ENCODE results near the gene DMRTB1. TPM values are rescaled to one million over a fixed set of nuclear protein-coding genes. Genes with fewer than 3 reads are reported as not detected.

DMRTB1 gene
- total and polyA plus RNA-seq, 2 donors (not counting 1 experiment from before 2014, with no cell fraction given), result not detected

GRCh38 chr1:53486395-53487026 is 27.3 kb downstream of the DMRTB1 start:
- H3K27me3 ChIP-seq (replicated peaks in 1 of 4; ENCODE audit: control extremely low read depth in 1 of 4, control insufficient read depth in 3 of 4, insufficient read depth in 4 of 4, low read length in 3 of 4), result peaks cover 0 to 4% (median 0%) of the 10 kb centered on the region in 4 experiments
- no peak overlapping the region for H3K27ac Mint-ChIP-seq
- ChIA-PET POLR2A (no interaction called here), CTCF (interaction anchor here (1.3 kb wide), 1 partner anchor 472 kb away, joined by 3 read pairs; no protein-coding TSS in a partner anchor)
- WGBS (ENCODE audit: insufficient coverage), result 93% methylated on average over 6 of the region's 9 CpGs
- no peaks in the 10 kb centered on the region for H3K9me3 Mint-ChIP-seq (ENCODE audit: insufficient read depth)
- intact Hi-C loops (cut with micrococcal nuclease), result no loop called here
- H3K4me1 Mint-ChIP-seq, result no peaks in the 10 kb centered on the region
- H4K20me1 ChIP-seq (ENCODE audit: control insufficient read depth, insufficient read depth, low read length, poor library complexity, severe bottlenecking), result no peaks in the 10 kb centered on the region
- no peaks in the 10 kb centered on the region for H3K9me3 ChIP-seq (ENCODE audit: control extremely low read depth in 1 of 3, control insufficient read depth in 2 of 3, insufficient read depth in 1 of 3, low read length in 2 of 3)
- no peak for DNase-seq
- no peak overlapping the region for H3K4me2 ChIP-seq (replicated peaks; ENCODE audit: low read depth, low read length, poor library complexity, severe bottlenecking)
- H3K4me1 ChIP-seq (ENCODE audit: control insufficient read depth in 2 of 2, insufficient read depth in 2 of 2, low read length in 2 of 2), result no peaks in the 10 kb centered on the region
- no peak overlapping the region for H3K4me3 Mint-ChIP-seq
- TF ChIP-seq CTCF (IDR thresholded peaks at IDR 0.05) (no peak), EZH2 (IDR thresholded peaks at IDR 0.05; ENCODE audit: borderline replicate concordance, insufficient read depth, low read depth, low read length, poor library complexity, severe bottlenecking) (no peak)
- no peak overlapping the region for H3K9ac ChIP-seq (ENCODE audit: low read length)
- no peak overlapping the region for H3K27ac ChIP-seq (ENCODE audit: low read length in 2 of 2)
- H3K4me3 ChIP-seq (ENCODE audit: control extremely low read depth in 1 of 5, extremely low read depth in 1 of 5, insufficient read depth in 1 of 5, low read depth in 2 of 5, low read length in 4 of 5), result no peak overlapping the region
- no peaks in the 10 kb centered on the region for H3K36me3 ChIP-seq (replicated peaks in 1 of 2; ENCODE audit: control extremely low read depth in 1 of 2, control insufficient read depth in 1 of 2, extremely low read depth in 1 of 2, insufficient read depth in 2 of 2, low read length in 1 of 2)
- H2AFZ ChIP-seq (ENCODE audit: insufficient read depth, low read depth, low read length, poor library complexity, severe bottlenecking), result no peak overlapping the region
- no peak for ATAC-seq (ENCODE audit: low read depth)
- H3K79me2 ChIP-seq (ENCODE audit: control insufficient read depth, insufficient read depth, low read length), result no peaks in the 10 kb centered on the region
- peaks cover 29% of the 10 kb centered on the region for H3K27me3 Mint-ChIP-seq

- Mint-ChIP-seq H3K9me3 (ENCODE audit: insufficient read depth) (no peaks in the 10 kb centered on the region), H3K4me3 (no peak overlapping the region), H3K4me1 (no peaks in the 10 kb centered on the region), H3K27me3 (peaks cover 20% of the 10 kb centered on the region), H3K27ac (no peak overlapping the region)
- Histone ChIP-seq H4K20me1 (ENCODE audit: control insufficient read depth, insufficient read depth, low read length, poor library complexity, severe bottlenecking) (no peaks in the 10 kb centered on the region), H3K9ac (ENCODE audit: low read length) (no peak overlapping the region), H3K4me1 (ENCODE audit: control insufficient read depth in 2 of 2, insufficient read depth in 2 of 2, low read length in 2 of 2) (no peaks in the 10 kb centered on the region), H2AFZ (ENCODE audit: insufficient read depth, low read depth, low read length, poor library complexity, severe bottlenecking) (no peak overlapping the region), H3K4me2 (replicated peaks; ENCODE audit: low read depth, low read length, poor library complexity, severe bottlenecking) (no peak overlapping the region), H3K27me3 (replicated peaks in 1 of 4; ENCODE audit: control extremely low read depth in 1 of 4, control insufficient read depth in 3 of 4, insufficient read depth in 4 of 4, low read length in 3 of 4) (peaks cover 0 to 2% (median 0%) of the 10 kb centered on the region in 4 experiments), H3K4me3 (ENCODE audit: control extremely low read depth in 1 of 5, extremely low read depth in 1 of 5, insufficient read depth in 1 of 5, low read depth in 2 of 5, low read length in 4 of 5) (no peak overlapping the region), H3K79me2 (ENCODE audit: control insufficient read depth, insufficient read depth, low read length) (no peaks in the 10 kb centered on the region), H3K36me3 (replicated peaks in 1 of 2; ENCODE audit: control extremely low read depth in 1 of 2, control insufficient read depth in 1 of 2, extremely low read depth in 1 of 2, insufficient read depth in 2 of 2, low read length in 1 of 2) (no peaks in the 10 kb centered on the region), H3K9me3 (ENCODE audit: control extremely low read depth in 1 of 3, control insufficient read depth in 2 of 3, insufficient read depth in 1 of 3, low read length in 2 of 3) (no peaks in the 10 kb centered on the region), H3K27ac (ENCODE audit: low read length in 2 of 2) (no peak overlapping the region)
- POLR2A ChIA-PET, result no interaction called here
- intact Hi-C loops (cut with micrococcal nuclease), result no loop called here
- WGBS (ENCODE audit: insufficient coverage), result 33% methylated on average over 1 of the region's 3 CpGs
- no peak for ATAC-seq (ENCODE audit: low read depth)
- DNase-seq, result no peak
- CTCF ChIA-PET, result no interaction called here
- no peak for TF ChIP-seq EZH2 (IDR thresholded peaks at IDR 0.05; ENCODE audit: borderline replicate concordance, insufficient read depth, low read depth, low read length, poor library complexity, severe bottlenecking)
- no peak for TF ChIP-seq CTCF (IDR thresholded peaks at IDR 0.05)
Measured at GRCh38 chr1:53490351-53490750, 31.2 kb downstream of the DMRTB1 start.
